Measurements from ENCODE around the gene SIPA1L3. TPM values are rescaled to one million over a fixed set of nuclear protein-coding genes. Genes with fewer than 3 reads are reported as not detected.

The SIPA1L3 gene
- total and polyA plus RNA-seq, 2 of the 13 experiments (the other 11 are each of a cell fraction or from before 2014, with no cell fraction given) = 5.5 to 7.7 TPM

DNA sequence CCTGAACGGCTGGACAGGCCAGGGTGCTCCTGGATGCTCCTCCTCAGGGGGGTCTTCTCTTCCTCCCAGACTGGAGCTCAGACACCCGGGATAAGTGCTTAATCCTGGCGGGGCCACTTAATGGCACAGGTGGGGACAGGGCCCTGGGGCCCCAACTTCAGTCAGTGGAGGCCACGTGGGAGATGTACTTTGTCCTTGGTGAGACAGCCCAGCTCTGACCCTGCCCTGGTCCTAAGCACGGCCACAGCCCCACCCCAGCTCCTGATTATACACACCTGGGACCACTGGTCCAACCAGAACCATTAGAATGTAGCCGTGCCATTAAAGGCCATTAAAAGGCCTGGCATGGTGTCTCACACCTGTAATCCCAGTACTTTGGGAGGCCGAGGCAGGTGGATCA lies 341.4 kb downstream of the SIPA1L3 start:
- Histone ChIP-seq H2AFZ (ENCODE audit: low read length) (no peak overlapping the region), H3K27me3 (ENCODE audit: control insufficient read depth in 1 of 2, insufficient read depth in 2 of 2, low read length in 2 of 2) (peaks cover 2 to 14% of the 10 kb centered on the region in 2 experiments; a peak in 2 of 5 replicates), H3K9me3 (ENCODE audit: low read length) (no peaks in the 10 kb centered on the region), H3K27ac (ENCODE audit: extremely low read length, insufficient read depth, low read length) (no peak overlapping the region), H4K20me1 (ENCODE audit: insufficient read depth, low read length) (no peaks in the 10 kb centered on the region), H3K79me2 (ENCODE audit: insufficient read depth, low read length) (no peaks in the 10 kb centered on the region), H3K4me2 (ENCODE audit: low read depth, low read length) (peak overlapping the region; percentile 39; the same call in 1 of the 2 replicates), H3K4me3 (replicated peaks in 1 of 3; ENCODE audit: insufficient read depth in 1 of 3, low read depth in 2 of 3, low read length in 3 of 3) (no peak overlapping the region), H3K4me1 (ENCODE audit: insufficient read depth, low read length) (peaks cover 48% of the 10 kb centered on the region), H3K9ac (ENCODE audit: insufficient read depth, low read depth, low read length) (no peak overlapping the region), H3K36me3 (replicated peaks in 1 of 2; ENCODE audit: control insufficient read depth in 1 of 2, insufficient read depth in 2 of 2, low read length in 2 of 2) (no peaks in the 10 kb centered on the region)
- ChIA-PET CTCF (ENCODE audit: low intra/inter-chr PET ratio, low total read pairs) (no interaction called here), POLR2A (no interaction called here)
- 7% methylated on average over 4 of the region's 7 CpGs for WGBS (ENCODE audit: low lambda C conversion rate)
- in situ Hi-C loops (cut with HindIII; ENCODE audit: extremely low pct_ligation_motif_present, low pct_unique_long_range_greater_than_20kb) (no loop called here), intact Hi-C loops (cut with micrococcal nuclease; ENCODE audit: unreplicated experiment) (no loop called here)
- DNase-seq (ENCODE audit: low spot score) (no peak), FAIRE-seq (no peak), ATAC-seq (0 out of 3 replicates have a peak, but pooled peaks have one; percentile 12)
- no TSS peak for BruUV-seq (replicated peaks)
- TF ChIP-seq, protein P1, sequence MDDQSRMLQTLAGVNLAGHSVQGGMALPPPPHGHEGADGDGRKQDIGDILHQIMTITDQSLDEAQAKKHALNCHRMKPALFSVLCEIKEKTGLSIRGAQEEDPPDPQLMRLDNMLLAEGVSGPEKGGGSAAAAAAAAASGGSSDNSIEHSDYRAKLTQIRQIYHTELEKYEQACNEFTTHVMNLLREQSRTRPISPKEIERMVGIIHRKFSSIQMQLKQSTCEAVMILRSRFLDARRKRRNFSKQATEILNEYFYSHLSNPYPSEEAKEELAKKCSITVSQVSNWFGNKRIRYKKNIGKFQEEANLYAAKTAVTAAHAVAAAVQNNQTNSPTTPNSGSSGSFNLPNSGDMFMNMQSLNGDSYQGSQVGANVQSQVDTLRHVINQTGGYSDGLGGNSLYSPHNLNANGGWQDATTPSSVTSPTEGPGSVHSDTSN (CRISPR knock-in tag; IDR thresholded peaks at IDR 0.05; ENCODE audit: borderline replicate concordance) = no peak
- TF ChIP-seq, protein P2, sequence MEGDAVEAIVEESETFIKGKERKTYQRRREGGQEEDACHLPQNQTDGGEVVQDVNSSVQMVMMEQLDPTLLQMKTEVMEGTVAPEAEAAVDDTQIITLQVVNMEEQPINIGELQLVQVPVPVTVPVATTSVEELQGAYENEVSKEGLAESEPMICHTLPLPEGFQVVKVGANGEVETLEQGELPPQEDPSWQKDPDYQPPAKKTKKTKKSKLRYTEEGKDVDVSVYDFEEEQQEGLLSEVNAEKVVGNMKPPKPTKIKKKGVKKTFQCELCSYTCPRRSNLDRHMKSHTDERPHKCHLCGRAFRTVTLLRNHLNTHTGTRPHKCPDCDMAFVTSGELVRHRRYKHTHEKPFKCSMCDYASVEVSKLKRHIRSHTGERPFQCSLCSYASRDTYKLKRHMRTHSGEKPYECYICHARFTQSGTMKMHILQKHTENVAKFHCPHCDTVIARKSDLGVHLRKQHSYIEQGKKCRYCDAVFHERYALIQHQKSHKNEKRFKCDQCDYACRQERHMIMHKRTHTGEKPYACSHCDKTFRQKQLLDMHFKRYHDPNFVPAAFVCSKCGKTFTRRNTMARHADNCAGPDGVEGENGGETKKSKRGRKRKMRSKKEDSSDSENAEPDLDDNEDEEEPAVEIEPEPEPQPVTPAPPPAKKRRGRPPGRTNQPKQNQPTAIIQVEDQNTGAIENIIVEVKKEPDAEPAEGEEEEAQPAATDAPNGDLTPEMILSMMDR (CRISPR knock-in tag; IDR thresholded peaks at IDR 0.05) = no peak
- no peak for TF ChIP-seq KDM5A (IDR thresholded peaks at IDR 0.05; ENCODE audit: borderline replicate concordance, low read length)
- no peak for TF ChIP-seq ELF3 (CRISPR knock-in tag; IDR thresholded peaks at IDR 0.05)
- no peak for TF ChIP-seq KAT8 (CRISPR knock-in tag; IDR thresholded peaks at IDR 0.05)
- no peak for TF ChIP-seq ZFP62 (CRISPR knock-in tag; IDR thresholded peaks at IDR 0.05)
- peak; percentile 74 for TF ChIP-seq ZNF263 (CRISPR knock-in tag; IDR thresholded peaks at IDR 0.05)
- TF ChIP-seq ZNF749 (CRISPR knock-in tag; IDR thresholded peaks at IDR 0.05; ENCODE audit: borderline replicate concordance) = no peak
- no peak for TF ChIP-seq TOPORS (CRISPR knock-in tag; IDR thresholded peaks at IDR 0.05)
- no peak for TF ChIP-seq FLYWCH1 (CRISPR knock-in tag; IDR thresholded peaks at IDR 0.05)
- no peak for TF ChIP-seq POLR2G (IDR thresholded peaks at IDR 0.05; ENCODE audit: low read depth, low read length)
- TF ChIP-seq STAG1 (CRISPR knock-in tag; IDR thresholded peaks at IDR 0.05) = no peak
- no peak for TF ChIP-seq DNMT1 (CRISPR knock-in tag; IDR thresholded peaks at IDR 0.05)
- no peak for TF ChIP-seq CBX1 (IDR thresholded peaks at IDR 0.05; ENCODE audit: low read depth)
- TF ChIP-seq NCOA2 (CRISPR knock-in tag; IDR thresholded peaks at IDR 0.05) = no peak
- TF ChIP-seq NFATC3 (CRISPR knock-in tag; IDR thresholded peaks at IDR 0.05) = no peak
- TF ChIP-seq, protein P3, sequence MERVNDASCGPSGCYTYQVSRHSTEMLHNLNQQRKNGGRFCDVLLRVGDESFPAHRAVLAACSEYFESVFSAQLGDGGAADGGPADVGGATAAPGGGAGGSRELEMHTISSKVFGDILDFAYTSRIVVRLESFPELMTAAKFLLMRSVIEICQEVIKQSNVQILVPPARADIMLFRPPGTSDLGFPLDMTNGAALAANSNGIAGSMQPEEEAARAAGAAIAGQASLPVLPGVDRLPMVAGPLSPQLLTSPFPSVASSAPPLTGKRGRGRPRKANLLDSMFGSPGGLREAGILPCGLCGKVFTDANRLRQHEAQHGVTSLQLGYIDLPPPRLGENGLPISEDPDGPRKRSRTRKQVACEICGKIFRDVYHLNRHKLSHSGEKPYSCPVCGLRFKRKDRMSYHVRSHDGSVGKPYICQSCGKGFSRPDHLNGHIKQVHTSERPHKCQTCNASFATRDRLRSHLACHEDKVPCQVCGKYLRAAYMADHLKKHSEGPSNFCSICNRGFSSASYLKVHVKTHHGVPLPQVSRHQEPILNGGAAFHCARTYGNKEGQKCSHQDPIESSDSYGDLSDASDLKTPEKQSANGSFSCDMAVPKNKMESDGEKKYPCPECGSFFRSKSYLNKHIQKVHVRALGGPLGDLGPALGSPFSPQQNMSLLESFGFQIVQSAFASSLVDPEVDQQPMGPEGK (CRISPR knock-in tag; IDR thresholded peaks at IDR 0.05) = peak; percentile 42; the same call in 1 of the 2 replicates
- TF ChIP-seq ZNF350 (CRISPR knock-in tag; IDR thresholded peaks at IDR 0.05; ENCODE audit: borderline replicate concordance, low read depth) = no peak
- no peak for TF ChIP-seq TCF12 (IDR thresholded peaks at IDR 0.05)
- no peak for TF ChIP-seq TCF12 (CRISPR knock-in tag; IDR thresholded peaks at IDR 0.05)
- TF ChIP-seq ZSCAN9 (CRISPR knock-in tag; IDR thresholded peaks at IDR 0.05; ENCODE audit: borderline replicate concordance) = no peak
- TF ChIP-seq HNF4A (CRISPR knock-in tag; IDR thresholded peaks at IDR 0.05) = peak; percentile 27; the same call in 1 of the 2 replicates
- no peak for TF ChIP-seq SP140L (CRISPR knock-in tag; IDR thresholded peaks at IDR 0.05; ENCODE audit: borderline replicate concordance)
- no peak for TF ChIP-seq ZC3H13 (CRISPR knock-in tag; IDR thresholded peaks at IDR 0.05)
